G401.6 (cell line): Measurements from ENCODE around the gene RAB20.

Experiments used
- FAIRE-seq: peaks from 2 replicates; lab custom pipeline; 2012; peaks lifted over from hg19 to GRCh38; lab: Jason Lieb, UNC

Gene RAB20

DNA sequence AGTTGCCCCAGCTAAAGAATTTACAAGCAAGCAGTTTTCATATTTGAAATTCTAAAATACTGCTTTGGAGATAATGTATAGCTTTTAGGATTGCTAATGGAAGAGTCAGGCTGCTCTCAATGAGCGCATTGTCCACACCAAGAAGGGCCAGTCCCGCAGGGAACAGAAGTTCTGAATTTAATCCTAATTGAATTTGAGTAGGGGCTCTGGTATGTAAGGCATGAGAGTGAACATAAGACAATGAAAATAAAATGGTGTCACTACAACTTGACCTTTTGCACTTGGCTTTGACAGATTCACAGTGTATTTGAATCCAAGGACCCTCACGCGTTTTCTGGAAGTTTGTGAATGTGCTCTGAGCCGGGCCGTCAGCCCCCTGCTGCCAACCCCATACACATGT is 32.6 kb downstream of the RAB20 start:
- no peak for FAIRE-seq

DNA sequence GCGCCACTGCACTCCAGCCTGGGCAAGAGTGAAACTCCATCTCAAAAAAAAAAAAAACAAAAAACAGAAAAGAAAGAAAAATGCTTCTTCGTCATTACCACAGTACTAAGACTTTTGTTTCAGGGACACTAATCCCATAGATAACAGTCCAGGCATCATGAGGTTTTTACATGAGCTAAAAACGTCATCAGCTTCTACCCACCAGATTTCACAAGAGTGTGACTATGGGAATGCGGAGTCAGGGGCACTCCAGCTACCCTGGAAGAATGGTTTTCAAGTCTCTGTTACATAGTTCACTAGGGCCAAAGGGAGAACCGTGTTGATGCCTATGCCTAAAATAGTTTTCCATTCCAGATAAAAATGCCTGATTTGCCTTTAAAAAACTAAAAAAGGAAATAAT is 33.2 kb downstream of the RAB20 start:
- no peak for FAIRE-seq

DNA sequence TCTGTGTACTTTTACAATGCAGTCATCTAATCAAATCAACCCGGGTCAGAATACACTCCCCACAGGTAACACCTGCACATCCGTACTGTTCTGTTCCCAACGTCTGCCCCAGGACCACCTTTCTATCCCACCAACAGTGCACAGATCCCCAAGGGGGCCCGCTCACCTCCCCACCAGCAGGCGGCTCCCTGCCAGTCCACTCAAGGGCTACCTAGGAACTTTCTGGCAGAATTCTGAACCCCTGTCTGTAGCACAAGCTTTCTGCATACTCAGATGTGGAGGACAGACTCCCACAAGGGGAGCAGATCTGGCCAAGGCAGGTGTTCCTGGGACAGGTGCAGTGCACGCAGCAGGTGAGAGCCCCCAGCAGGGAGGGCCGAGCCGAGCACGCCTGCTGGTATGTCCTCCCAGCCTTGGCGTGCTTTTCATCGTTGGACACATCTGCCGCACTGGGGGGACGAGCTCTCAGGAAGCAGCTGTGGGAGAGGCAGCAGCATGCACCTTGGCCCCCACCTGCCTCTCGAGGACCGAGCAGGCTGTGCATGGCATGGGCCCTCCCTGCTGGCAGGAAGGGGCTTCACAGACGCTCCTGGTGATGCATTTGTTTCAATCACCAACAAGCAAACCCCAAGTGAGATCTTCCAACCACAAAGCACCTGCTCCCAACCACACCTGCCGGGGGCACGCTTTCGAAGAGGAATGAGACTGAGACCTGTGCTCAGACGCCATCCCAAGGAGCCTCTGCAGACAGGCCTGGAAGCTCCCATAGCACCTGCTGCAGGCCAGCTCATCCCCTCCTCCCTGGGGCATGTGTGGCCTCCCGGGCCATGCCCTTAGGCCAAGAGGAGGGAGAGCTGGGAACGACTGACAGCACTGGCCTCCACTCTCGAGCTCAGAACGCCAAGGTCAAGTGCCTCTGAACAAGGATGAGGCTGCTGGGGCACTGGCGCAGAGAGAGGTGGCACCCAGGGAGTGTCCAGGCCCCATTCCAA is 35.9 kb downstream of the RAB20 start:
- FAIRE-seq, result no peak

DNA sequence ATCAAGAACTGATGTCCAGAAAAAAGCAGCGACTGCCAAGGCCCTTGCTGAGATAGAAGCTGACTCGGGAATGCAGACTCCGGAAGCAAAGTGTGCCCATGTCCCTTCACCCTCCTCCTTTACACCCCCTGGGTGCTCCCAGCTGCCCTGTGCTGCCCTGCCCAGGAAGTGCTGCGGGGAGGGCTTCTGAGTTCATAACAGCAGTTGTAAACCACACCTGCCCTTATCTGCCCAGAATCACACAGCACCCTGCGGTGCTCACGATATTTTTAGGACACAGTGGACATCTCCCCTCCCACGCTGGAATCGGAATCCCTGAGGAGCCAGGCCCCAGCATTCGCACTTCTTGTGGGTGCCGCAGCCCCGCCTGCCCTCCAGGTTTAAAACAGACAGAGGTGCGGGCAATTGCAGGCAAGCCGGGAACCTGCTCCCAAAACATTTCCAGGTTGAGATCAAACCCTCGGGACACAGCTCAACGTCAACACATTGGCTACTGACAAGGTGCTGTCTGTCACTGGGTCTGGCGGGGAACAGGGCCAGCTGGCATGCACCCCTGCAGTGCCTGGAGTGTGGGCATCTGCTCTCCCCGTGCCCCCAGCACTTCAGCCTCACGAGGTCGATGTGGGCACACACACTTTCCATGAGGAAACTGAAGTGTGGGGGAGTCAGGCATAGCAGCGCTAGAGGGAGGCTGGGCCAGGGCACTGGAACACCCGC is 36.8 kb downstream of the RAB20 start:
- FAIRE-seq, result no peak

DNA sequence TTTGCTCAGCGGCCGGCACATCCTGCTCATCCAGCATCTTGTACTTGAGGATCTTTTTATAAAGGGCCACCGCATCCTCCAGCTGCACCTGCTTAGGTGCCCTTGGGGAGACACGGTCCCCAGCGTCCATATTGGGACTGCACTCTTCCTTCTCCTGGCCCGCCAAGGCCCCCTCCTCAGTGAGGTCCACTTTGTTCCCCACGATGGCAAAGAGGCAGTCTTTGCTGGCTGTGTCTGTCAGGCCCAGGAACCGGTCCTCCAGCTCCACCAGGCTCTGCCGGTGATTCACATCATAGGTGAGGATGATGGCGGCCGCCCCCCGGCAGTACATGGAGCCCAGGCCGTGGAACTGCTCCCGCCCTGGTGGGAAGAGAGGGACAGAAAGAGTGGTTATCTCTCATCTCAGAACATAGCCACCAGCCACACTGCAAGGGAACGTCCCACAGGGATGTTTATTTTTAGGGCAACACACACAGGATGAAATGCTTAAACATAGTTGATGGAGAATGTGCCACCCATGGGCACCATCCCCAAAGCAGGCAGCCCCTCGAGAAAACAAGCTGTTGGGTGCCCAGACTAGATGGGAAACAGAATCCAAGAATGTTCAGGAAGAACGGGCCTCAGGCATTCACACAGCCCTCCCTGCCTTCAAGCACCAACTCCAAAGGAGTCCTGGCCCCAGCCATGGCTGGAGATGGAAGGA is 37.5 kb downstream of the RAB20 start:
- FAIRE-seq, result no peak

DNA sequence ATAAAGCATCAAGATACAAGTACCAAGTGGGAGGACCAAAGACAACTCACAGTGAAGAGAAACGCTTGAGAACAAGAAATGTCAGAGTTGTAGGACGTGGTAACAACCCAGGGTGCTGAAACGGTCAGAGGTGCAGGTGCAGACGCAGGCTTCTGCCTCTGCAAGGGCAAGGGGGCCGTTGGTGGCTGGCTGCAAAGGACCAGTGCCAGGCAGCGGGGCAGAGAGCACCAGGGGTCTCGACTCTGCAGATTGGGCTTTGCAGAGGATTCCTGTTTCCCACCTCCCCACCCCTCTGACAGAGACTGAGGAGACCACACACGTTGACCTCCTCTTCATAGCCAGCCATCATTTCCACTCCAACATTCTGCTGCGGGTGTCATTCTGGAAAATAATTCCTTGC is 38.3 kb downstream of the RAB20 start:
- FAIRE-seq, result no peak

DNA sequence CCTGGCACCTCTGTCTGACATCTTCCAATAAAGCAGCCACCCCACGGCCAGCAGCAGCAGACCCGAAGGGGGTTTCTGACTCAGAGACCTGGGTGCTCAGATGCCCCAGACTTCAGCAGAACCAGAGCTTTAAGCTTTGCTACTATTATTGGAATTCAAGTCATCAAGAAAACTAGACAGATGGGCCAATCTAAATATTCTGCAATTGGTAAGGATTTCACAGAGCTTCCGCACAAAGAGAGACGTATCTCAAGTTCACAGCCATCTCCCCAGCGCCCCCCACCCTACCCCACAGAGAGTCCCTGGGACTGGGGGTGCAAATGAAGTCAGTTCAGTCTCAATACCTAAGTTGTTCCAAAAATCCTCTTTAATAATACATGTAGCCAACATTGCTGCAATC is 38.8 kb downstream of the RAB20 start:
- no peak for FAIRE-seq

DNA sequence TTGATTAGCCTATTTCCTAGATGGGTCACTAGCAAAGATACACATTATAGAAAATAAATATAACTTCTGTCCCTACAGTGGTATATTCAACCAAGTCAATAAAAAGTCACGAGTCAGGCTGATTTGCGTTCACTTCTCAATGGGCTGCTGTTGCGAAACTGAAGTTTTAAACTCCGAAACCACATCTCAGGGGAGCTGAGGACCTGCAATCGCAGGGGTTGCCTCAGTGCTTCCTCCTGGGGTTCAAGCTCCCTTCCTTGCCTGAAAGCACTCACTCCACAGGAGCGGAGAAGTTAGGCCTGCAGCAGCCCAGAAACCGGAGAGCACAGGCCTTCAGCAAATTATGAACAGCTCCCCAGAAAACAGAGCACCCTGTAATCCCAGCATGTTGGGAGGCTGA is 39.6 kb downstream of the RAB20 start:
- no peak for FAIRE-seq

DNA sequence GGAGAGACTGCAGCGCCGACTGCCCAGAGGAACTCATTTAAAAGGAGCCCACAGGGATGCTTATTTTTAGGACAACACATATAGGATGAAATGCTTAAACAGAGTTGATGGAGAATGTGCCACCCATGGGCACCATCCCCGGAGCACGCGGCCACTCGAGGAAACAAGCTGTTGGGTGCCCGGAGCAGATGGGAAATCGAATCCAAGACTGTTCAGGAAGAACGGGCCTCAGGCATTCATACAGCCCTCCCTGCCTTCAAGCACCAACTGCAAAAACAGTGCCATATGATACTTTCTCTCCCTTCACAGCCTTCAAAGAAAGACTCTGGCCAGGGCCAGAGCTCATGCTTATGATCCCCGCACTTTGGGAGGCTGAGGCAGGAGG is 40.2 kb downstream of the RAB20 start:
- FAIRE-seq, result no peak

DNA sequence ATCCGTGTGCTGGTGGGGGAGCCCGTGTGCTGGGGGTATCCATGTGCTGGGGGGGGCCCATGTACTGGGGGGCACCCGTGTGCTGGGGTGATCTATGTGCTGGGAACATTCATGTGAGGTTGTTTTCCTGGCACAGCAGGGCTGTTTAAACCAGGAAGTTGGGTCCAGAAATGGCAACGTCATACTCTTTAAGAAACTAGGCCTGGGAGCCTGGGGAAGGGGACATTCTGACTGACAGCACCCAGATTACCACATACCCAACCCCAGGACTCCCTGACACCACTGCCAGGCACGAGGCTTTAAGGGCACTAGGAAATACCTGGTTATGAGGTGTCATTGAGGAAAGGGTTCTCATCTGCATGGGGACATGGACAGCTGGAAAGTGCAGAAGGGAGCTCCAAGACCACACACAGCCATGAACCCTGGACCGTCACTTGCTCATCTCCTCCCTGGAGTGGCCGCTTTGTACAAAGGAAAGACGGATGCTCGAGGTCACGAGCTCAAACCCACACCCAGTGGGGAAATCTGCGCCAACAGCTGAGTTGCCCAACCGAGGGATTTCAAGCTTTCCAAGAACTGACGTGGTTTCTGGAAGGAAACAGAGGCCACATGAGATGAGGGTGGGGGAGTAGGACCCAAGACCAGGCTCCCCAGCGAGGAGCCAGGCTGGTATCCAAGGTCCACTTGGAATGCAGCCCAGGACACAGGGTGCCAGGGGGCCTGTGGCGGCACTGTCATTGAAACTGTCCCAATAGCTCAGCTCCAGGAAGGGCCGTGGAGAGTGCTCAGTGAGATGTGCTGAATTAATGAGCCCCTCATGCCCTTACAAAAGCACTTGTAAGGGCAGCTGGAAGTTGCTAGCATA is 40.9 kb downstream of the RAB20 start:
- FAIRE-seq, result no peak

DNA sequence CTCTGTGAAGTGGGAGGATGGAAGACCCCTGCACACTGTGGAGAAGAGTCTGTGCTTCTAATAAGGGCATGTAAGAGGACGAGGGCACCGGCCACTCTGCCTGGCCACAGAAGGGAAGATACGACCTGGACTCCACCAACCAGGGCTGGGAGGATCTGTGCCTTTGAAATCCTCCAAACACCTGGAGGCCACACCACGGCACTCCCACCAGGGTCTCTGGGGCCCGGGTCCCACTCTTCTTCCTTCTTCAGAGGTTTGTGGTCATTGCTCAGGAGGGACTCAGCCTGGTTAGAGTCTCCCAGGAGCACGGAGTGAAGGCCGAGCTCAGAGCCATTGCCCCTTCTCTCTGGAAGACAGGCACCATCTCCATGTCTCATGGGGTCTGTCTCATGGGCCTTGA is 42.0 kb downstream of the RAB20 start:
- FAIRE-seq, result no peak

DNA sequence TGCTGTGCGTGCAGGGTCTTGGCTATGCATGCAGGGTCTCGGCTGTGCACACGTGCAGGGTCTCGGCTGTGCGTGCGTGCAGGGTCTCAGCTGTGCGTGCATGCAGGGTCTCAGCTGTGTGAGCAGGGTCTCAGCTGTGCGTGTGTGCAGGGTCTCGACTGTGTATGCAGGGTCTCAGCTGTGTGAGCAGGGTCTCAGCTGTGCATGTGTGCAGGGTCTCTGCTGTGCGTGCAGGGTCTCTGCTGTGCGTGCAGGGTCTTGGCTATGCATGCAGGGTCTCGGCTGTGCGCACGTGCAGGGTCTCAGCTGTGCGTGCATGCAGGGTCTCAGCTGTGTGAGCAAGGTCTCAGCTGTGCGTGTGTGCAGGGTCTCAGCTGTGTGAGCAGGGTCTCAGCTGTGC is 42.5 kb downstream of the RAB20 start:
- no peak for FAIRE-seq

DNA sequence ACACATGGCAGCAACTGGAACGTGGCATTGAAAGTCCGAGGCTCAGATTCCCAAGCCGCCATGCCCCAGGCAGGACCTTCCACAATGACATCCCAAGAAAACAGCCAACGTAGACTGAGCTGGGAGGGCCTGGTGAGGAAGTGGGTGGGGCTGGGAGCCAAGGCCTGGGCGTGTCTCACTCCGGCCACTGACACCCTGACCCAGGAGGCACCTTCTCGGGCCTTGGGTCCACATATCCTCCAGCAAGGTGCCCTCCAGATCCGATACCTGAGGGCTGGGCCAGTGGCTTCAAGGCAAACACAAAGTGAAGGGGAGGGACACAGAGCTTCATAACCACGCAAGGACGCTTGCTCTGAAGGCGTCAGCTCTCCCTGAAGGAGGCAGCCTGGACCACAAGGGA is 43.0 kb downstream of the RAB20 start:
- FAIRE-seq, result no peak

DNA sequence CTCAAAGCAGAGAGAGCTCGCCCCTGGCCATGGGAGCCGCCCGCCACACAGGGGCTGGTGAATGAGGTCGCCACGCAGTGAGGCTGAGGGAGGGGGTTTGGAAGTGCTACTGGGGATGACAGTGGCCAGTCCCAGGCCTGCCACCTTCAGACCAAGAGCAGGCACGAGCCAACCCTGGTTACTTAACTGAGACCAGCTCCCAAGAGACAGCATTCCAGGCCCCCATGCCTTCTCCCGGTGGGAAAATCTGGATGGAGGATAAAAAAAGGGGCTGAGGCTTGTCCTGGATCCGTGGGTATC is 43.3 kb downstream of the RAB20 start:
- no peak for FAIRE-seq

DNA sequence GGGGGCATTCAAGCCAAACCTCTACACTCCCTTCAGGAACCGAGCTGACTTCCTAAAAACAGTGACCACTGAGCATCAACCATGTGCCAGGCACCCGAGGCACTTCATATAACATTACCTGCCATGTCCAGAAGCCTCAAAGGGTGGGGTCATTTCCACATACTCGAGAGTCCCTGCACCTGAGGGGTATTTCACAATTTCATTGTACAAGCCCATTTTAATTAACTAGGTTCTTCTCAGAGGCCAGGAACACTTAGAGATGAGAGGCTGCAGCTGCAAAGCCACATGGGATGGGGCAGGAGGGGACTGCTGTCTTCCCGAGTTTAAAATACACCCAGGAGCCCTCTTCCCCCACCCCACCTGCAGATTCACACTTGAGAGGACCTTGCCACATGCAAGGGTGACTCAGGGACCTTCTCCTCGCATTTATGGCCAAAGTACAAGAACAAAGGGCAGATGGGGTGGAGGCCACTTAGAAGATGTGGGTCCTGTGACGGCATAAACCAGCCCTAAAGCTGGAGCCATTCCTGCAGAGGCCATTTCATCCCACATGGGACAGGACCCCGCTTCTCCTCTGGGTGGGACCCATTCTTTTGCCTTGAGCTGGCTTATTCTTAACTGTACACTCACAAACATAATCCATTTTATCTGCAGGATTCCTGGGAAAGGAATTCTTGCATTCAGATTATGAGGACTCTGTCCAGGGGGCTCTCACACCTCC is 43.9 kb downstream of the RAB20 start:
- no peak for FAIRE-seq

DNA sequence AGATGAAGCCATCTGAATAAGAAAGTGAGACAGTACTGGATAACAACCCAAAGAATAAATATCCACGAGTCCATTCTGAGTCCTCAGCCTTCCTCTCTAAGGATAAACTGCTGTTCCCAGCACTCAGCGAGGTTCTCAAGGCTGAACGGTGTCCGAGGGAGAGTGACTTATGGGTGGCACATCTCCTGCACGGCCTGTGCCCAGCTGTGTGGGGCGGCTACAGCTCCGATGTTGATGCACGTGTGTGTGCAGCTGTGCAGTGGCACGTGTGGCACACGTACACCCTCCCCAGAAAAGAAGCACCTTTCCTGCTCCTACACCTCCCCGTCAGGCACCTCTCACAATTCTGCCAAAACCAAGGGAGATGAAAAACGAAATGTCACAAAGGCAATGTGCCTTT is 45.0 kb downstream of the RAB20 start:
- no peak for FAIRE-seq

DNA sequence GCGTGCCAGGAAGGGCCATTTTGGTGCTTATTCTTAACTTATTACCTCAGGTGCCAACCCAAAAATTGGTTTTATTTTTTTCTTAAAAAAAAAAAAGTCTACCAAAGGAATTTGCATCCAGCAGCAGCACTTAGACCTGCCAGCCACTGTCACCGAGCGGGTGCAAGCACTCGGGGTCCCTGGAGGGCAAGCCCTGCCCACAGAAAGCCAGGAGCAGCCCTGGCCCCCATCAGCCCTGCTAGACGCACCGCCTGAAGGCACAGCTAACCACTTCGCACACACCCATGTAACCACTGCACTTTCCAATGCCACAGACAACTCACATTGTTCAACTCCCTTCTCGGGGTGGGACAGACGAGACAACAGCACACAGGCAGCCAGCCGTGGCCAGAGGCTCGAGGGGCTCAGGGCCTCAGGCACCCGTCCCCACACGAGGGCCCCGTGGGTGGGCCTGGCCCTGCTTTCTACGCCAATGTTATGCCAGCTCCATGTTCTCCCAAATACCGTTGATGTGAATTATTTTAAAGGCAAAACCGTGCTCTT is 49.3 kb downstream of the RAB20 start:
- no peak for FAIRE-seq

DNA sequence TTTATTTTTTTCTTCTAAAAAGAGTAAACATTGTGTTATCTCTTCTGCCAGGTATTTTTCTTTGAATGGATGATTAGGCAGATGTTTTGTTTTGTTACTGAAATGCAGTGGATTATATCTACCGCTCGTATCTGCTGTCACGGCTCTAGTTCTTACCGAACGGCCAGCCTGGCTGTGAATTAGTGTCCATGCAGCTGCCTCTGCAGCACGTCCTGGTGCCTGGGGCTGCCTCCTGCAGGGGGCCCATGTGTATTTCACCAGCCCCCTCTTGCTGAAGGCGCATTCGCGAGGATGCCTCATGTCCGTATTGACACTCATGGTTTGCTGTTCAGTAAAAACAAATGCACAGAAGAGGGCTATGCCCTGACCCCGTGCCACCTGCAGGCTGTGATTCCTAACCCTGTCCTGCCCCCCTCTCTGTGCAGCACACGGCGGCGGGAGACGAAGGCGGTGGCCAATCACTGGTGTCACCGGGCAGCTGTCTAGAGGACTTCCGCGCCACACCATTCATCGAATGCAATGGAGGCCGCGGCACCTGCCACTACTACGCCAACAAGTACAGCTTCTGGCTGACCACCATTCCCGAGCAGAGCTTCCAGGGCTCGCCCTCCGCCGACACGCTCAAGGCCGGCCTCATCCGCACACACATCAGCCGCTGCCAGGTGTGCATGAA is 49.9 kb downstream of the RAB20 start:
- no peak for FAIRE-seq

DNA sequence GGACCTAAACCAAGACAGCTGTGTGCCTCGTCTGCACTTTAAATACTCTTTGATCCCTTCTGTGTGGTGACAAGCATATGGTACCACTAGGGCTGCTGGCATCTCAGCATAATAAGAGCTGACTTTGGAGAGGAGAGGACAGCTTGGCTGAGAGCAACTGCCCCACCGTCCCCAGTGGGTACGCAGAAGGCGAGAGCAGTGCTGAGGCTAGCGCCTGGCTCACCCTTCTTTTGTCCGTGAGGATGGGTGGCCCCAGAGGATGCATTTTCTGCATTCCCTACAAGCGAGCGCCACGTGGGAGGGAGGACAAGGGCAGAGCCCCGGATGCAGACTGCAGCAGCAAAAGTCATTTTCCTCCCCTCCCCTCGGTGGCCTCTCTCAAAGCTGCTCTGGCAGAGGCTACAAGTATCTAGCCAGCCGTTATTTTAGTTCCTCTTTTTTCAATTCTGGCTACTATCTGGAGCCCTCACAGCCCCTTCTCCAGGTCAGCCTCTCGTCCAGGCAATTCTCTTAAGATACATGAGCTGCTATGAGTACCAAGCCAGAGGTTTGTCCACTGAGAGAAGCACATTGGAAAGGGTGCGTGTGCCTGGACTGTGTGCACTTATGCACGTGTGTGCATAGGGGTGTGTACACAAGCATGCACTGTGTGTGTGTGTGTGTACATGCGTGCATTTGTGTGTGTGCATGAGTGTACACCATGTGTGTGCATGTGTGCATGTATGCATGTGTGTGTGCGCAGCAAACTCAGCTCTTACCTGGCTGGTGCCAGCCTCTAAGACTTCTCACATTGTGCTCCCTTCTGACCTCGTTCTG is 51.3 kb downstream of the RAB20 start:
- no peak for FAIRE-seq

DNA sequence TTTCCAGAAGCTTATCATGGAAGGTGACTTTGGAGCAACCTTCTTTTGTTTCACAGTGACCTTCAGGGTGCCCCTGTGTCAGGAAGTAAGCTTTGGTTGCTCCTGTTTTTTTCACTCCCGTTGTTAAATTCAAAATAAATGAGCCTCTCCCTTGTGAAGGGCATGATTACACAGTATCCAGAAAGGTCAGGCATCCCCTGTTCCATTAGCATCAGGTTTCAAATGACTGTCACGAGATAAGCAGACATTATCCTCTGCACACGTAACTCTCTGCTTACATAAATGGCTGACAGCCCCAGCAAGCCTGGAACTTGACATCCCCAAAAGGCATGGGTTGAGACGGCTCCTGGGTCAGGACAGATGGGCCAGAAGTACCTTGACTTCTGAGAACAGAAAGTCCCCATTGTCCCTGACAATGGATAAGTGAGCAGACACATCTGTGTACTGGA is 52.0 kb downstream of the RAB20 start:
- FAIRE-seq, result no peak
